Stomach (tissue), 9 donors: ENCODE data around the gene SARS2. TPM values are rescaled to one million over a fixed set of nuclear protein-coding genes. Genes with fewer than 3 reads are reported as not detected.

Experiments
- DNase-seq, 2 donors: peaks; one replicate each; pipeline versions ENCODE4 v3.0.0 to v3.0.0-alpha.2; 2013 to 2019
- H3K27ac ChIP-seq, 5 donors: fragments of 200-600 bp in 4 of 5; sonication (generic) in 4 of 5; one replicate each; pipeline ENCODE4 v1.5.1; 2013 to 2019; ENCODE audit warnings: mild to moderate bottlenecking in 1 of 5, moderate library complexity in 1 of 5
- H3K27me3 ChIP-seq, 3 donors: fragments of 200-600 bp; sonication (generic); one replicate each; pipeline ENCODE4 v1.5.1; 2017 to 2019; ENCODE audit warnings: mixed run types in 1 of 3
- H3K36me3 ChIP-seq, 4 donors: fragments of 200-600 bp; sonication (generic); 1 replicate in 3 of 4; 2 replicates in 1 of 4; pipeline ENCODE4 v1.5.1; 2016 to 2019
- H3K4me1 ChIP-seq, 4 donors: fragments of 200-600 bp; sonication (generic); one replicate each; pipeline ENCODE4 v1.5.1; 2016 to 2019
- H3K4me3 ChIP-seq, 4 donors: fragments of 200-600 bp; sonication (generic) in 3 of 4; one replicate each; pipeline ENCODE4 v1.5.1; 2016 to 2019; ENCODE audit warnings: mild to moderate bottlenecking in 1 of 4
- H3K9me3 ChIP-seq, 4 donors: fragments of 200-600 bp; sonication (generic); one replicate each; pipeline ENCODE4 v1.5.1; 2016 to 2019
- CTCF ChIP-seq, 7 experiments: fragments of 450-650 bp in 4 of 7; fragments of 200-600 bp in 3 of 7; sonication (generic) in 3 of 7; IDR thresholded peaks; one replicate each; pipeline ENCODE4 v1.5.1; 2016 to 2019; ENCODE audit warnings: antibody characterized with exemption in 7 of 7, control low read depth in 2 of 7, mild to moderate bottlenecking in 1 of 7
- EP300 ChIP-seq: sonication (generic); formaldehyde crosslinking; IDR thresholded peaks from one replicate; pipeline ENCODE4 v1.6.1; 2017; ENCODE audit warnings: antibody characterized with exemption
- POLR2A ChIP-seq, 4 donors: fragments of 450-650 bp; IDR thresholded peaks; one replicate each; pipeline ENCODE4 v1.6.1; 2016; ENCODE audit warnings: antibody characterized with exemption in 4 of 4, control low read depth in 2 of 4, mild to moderate bottlenecking in 1 of 4, moderate library complexity in 1 of 4
- POLR2AphosphoS5 ChIP-seq, 3 donors: sonication (generic); formaldehyde crosslinking; IDR thresholded peaks; one replicate each; pipeline ENCODE4 v1.6.1; 2016; ENCODE audit warnings: antibody characterized with exemption in 3 of 3
- WGBS, 5 donors: extraction: QIAGEN DNeasy Blood & Tissue Kit in 3 of 5; methylation state at CpG; one replicate each; pipeline versions ENCODE4 v1.1.5 to v1.1.7; 2013 to 2018; 5-methylcytosine and 5-hydroxymethylcytosine counted together
- intact Hi-C: fragments of 100-400 bp; cut with DNase I; formaldehyde crosslinking; loops from one replicate; pipeline ENCODE4 v1.15.1; 2023; ENCODE audit warnings: low total_unique reads
- polyA plus RNA-seq, 3 donors: library from polyadenylated mRNA; stranded (reverse); fragments of 200-250 nt; gene quantifications; one replicate each; pipeline ENCODE4 v1.2.3, GENCODE V29; 2013
- total RNA-seq, 5 donors: library from RNA; depleted of rRNA; stranded (reverse); fragments of >200 nt; gene quantifications; one replicate each; pipeline versions ENCODE4 v1.1.0 to v1.2.3, GENCODE V29; 2014 to 2016
- donor health status: healthy with polysubstance abuse.
- donor health status: Bipolar disorder and iron deficiency.
- donor health status: healthy.

The SARS2 gene
- total and polyA plus RNA-seq, 8 donors, result 4.9 to 59.4 (median 27.7) TPM; not detected in 1

GRCh38 chr19:38905620-38906019 is 24.9 kb downstream of the SARS2 start:
- no peaks in the 10 kb centered on the region for H3K9me3 ChIP-seq
- intact Hi-C loops, result no loop called here
- WGBS, 5 donors, result 95 to 100% (median 99%) methylated on average over 1 to 4 of the region's 4 CpGs
- no peaks in the 10 kb centered on the region for H3K27me3 ChIP-seq
- H3K27ac ChIP-seq, result no peak overlapping the region
- H3K4me3 ChIP-seq, result no peak overlapping the region
- peaks cover 33 to 55% (median 49%) of the 10 kb centered on the region in 4 donors for H3K36me3 ChIP-seq
- no peak for DNase-seq
- H3K4me1 ChIP-seq, result peaks cover 5 to 16% (median 12%) of the 10 kb centered on the region in 4 donors
- TF ChIP-seq POLR2AphosphoS5 (IDR thresholded peaks at IDR 0.05), result no peak
- no peak for TF ChIP-seq EP300
- TF ChIP-seq CTCF (IDR thresholded peaks at IDR 0.05), result no peak
- no peak for TF ChIP-seq POLR2A (IDR thresholded peaks at IDR 0.05)

- Histone ChIP-seq H3K4me3 (no peak overlapping the region), H3K36me3 (peaks cover 33 to 55% (median 49%) of the 10 kb centered on the region in 4 donors), H3K27ac (no peak overlapping the region), H3K27me3 (no peaks in the 10 kb centered on the region), H3K4me1 (peaks cover 5 to 20% (median 15%) of the 10 kb centered on the region in 4 donors), H3K9me3 (no peaks in the 10 kb centered on the region)
- TF ChIP-seq POLR2AphosphoS5 (IDR thresholded peaks at IDR 0.05) (no peak), POLR2A (IDR thresholded peaks at IDR 0.05) (no peak), CTCF (IDR thresholded peaks at IDR 0.05) (no peak), EP300 (no peak)
- WGBS, 5 donors, result 87 to 90% (median 88%) methylated on average over 32 to 35 of the region's 35 CpGs
- intact Hi-C loops, result no loop called here
- no peak for DNase-seq
Observed at GRCh38 chr19:38904581-38905539, 25.7 kb downstream of the SARS2 start.

DNA sequence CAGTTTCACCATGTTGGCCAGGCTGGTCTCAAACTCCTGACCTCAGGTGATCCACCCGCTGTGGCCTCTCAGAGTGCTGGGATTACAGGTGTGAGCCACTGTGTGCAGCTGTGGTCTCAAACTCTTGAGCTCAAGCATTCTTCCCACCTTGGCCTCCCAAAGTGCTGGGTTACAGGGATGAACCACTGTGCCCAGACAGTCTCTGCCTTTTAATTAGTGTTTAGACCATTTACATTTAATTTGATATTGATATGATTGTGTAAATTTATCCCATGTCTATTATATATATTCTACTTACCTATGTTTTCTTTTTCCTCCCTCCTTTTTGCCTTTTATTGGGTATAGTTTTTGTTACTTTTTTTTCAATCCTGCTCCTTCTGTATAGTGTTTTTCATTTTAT is 28.9 kb downstream of the SARS2 start:
- no peak overlapping the region for H3K4me3 ChIP-seq
- no peak for TF ChIP-seq POLR2A (IDR thresholded peaks at IDR 0.05)
- no peak for TF ChIP-seq CTCF (IDR thresholded peaks at IDR 0.05)
- TF ChIP-seq POLR2AphosphoS5 (IDR thresholded peaks at IDR 0.05), result no peak
- no peak for TF ChIP-seq EP300
- DNase-seq, result no peak
- intact Hi-C loops, result no loop called here
- H3K36me3 ChIP-seq, result peaks cover 16 to 28% (median 23%) of the 10 kb centered on the region in 4 donors
- 98 to 100% (median 100%) methylated on average over 1 of the region's 1 CpG for WGBS, 5 donors
- H3K27me3 ChIP-seq, result no peaks in the 10 kb centered on the region
- no peak overlapping the region for H3K27ac ChIP-seq
- peaks cover 20 to 43% (median 34%) of the 10 kb centered on the region in 4 donors for H3K4me1 ChIP-seq
- H3K9me3 ChIP-seq, result no peaks in the 10 kb centered on the region

DNA sequence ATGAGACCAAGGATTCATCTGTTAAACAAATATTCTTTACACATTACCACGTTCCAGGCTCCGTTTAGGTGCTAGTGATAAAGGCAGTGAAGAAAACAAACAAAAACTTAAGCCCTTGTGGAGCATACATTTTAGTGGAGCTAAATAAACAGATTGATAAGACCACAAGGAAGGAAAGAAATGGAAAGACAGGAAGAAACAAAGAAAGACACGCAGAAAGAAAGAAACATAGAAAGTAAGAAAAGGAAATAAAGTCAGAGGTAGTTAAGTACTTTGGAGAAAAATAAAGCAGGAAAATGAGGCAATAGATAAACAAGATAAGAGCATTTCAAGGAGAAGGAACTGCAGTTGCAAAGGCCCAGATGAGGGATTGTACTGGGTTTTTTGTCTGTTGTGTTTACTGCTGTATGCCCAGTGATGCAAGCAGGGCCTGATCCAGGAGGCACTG is 29.8 kb downstream of the SARS2 start:
- peak overlapping the region; percentile 64 to 96 (median 74) for H3K4me3 ChIP-seq
- 6 to 20% (median 13%) methylated on average over 3 of the region's 3 CpGs for WGBS, 5 donors
- peak overlapping the region in 4 of 5 donors; percentile 93 to 99 (median 96) for H3K27ac ChIP-seq
- H3K36me3 ChIP-seq, result peaks cover 13 to 20% (median 16%) of the 10 kb centered on the region in 4 donors
- peaks cover 20 to 53% (median 37%) of the 10 kb centered on the region in 4 donors for H3K4me1 ChIP-seq
- intact Hi-C loops, result no loop called here
- no peaks in the 10 kb centered on the region for H3K9me3 ChIP-seq
- no peak for DNase-seq
- H3K27me3 ChIP-seq, result no peaks in the 10 kb centered on the region
- TF ChIP-seq POLR2A (IDR thresholded peaks at IDR 0.05) (no peak), EP300 (no peak), POLR2AphosphoS5 (IDR thresholded peaks at IDR 0.05) (no peak), CTCF (IDR thresholded peaks at IDR 0.05) (no peak)
